ENCODE data around the gene DOK5. TPM values are rescaled to one million over a fixed set of nuclear protein-coding genes. Genes with fewer than 3 reads are reported as not detected.

Gene DOK5
- total and polyA plus RNA-seq, 10 of the 15 experiments (the other 5 are each of a cell fraction or from before 2014, with no cell fraction given) = 0.03 TPM; not detected in 9

- intact Hi-C loops (cut with micrococcal nuclease; ENCODE audit: unreplicated experiment) (loop anchor here (10.0 kb wide), 1 partner anchor 1088 kb away; no protein-coding TSS in a partner anchor), in situ Hi-C loops (cut with MboI) (loop anchor here (25.0 kb wide), 2 partner anchors 681 to 1081 kb away; no protein-coding TSS in a partner anchor)
- no peak overlapping the region for H3K4me3 ChIP-seq
- no peaks in the 10 kb centered on the region; the same call in 2 of the 3 replicates for H3K9me3 ChIP-seq (replicated peaks; ENCODE audit: control insufficient read depth, insufficient read depth, low read length)
- H3K27me3 ChIP-seq (replicated peaks in 1 of 2; ENCODE audit: control insufficient read depth in 2 of 2, insufficient read depth in 2 of 2, low read length in 1 of 2) = no peaks in the 10 kb centered on the region
- no TSS peak for BruUV-seq (replicated peaks)
- ChIA-PET SMC1A (ENCODE audit: uncharacterized antibody, unreplicated experiment) (interaction anchor here (1.6 kb wide), 1 partner anchor 547 kb away, joined by 3 read pairs; no protein-coding TSS in a partner anchor), RAD21 (ENCODE audit: unreplicated experiment) (no interaction called here), POLR2A (no interaction called here), CTCF (interaction anchor here (1.1 to 1.6 kb wide), 5 partner anchors 424 to 546 kb away, joined by 3 to 6 read pairs (median 4); no protein-coding TSS in a partner anchor)
- ATAC-seq (no peak), FAIRE-seq (no peak), DNase-seq (ENCODE audit: low read depth, low spot score) (no peak)
- H3K36me3 ChIP-seq (ENCODE audit: control insufficient read depth in 2 of 2, insufficient read depth in 2 of 2, low read length in 1 of 2) = no peaks in the 10 kb centered on the region
- H3K27ac ChIP-seq (ENCODE audit: control insufficient read depth, insufficient read depth) = no peak overlapping the region
- no peak overlapping the region for H3K4me2 ChIP-seq (ENCODE audit: control insufficient read depth, insufficient read depth)
- WGBS (ENCODE audit: insufficient coverage, insufficient replicate concordance, low lambda C conversion rate, missing lambda C conversion rate) = 56% methylated on average over 18 of the region's 18 CpGs
- H3K9ac ChIP-seq (ENCODE audit: control insufficient read depth, insufficient read depth, low read length) = no peak overlapping the region
- TF ChIP-seq SMAD5 (IDR thresholded peaks at IDR 0.05; ENCODE audit: low read depth) (no peak), EGR1 (IDR thresholded peaks at IDR 0.05; ENCODE audit: borderline replicate concordance in 1 of 2, low read depth in 2 of 2, low read length in 2 of 2) (no peak), CHD2 (IDR thresholded peaks at IDR 0.05; ENCODE audit: borderline replicate concordance, low read depth, low read length) (no peak), ZNF24 (IDR thresholded peaks at IDR 0.05) (no peak), ASH2L (IDR thresholded peaks at IDR 0.05; ENCODE audit: borderline replicate concordance, low read depth) (no peak), IRF5 (IDR thresholded peaks at IDR 0.05; ENCODE audit: borderline replicate concordance) (no peak), NRF1 (conservative IDR thresholded peaks at IDR 0.05; ENCODE audit: low read depth, low read length) (no peak), BCLAF1 (IDR thresholded peaks at IDR 0.05) (no peak), MTA3 (IDR thresholded peaks at IDR 0.05; ENCODE audit: borderline replicate concordance, low read length) (no peak), SUZ12 (IDR thresholded peaks at IDR 0.05; ENCODE audit: unreplicated experiment) (no peak), NR2C2 (IDR thresholded peaks at IDR 0.05; ENCODE audit: borderline replicate concordance, control insufficient read depth, insufficient read length, low read depth) (no peak), MEF2A (IDR thresholded peaks at IDR 0.05; ENCODE audit: insufficient read depth, low read depth, low read length) (no peak), FOS (IDR thresholded peaks at IDR 0.05; ENCODE audit: borderline replicate concordance, extremely low read depth, insufficient read length) (no peak)
- H4K20me1 ChIP-seq (ENCODE audit: control insufficient read depth, insufficient read depth) = no peaks in the 10 kb centered on the region
- H3K4me1 ChIP-seq (ENCODE audit: control insufficient read depth, insufficient read depth, low read length) = no peaks in the 10 kb centered on the region
- H2AFZ ChIP-seq (ENCODE audit: control insufficient read depth, low read depth, low read length) = no peak overlapping the region
- no peaks in the 10 kb centered on the region for H3K79me2 ChIP-seq (ENCODE audit: control insufficient read depth, insufficient read depth, low read length)
Measured at GRCh38 chr20:54642864-54643667, 167.7 kb downstream of the DOK5 start.
